GM19193 (cell line): ENCODE results near the gene ATP1A1.

Experiments used
- POLR2A ChIP-seq: IDR thresholded peaks from 4 replicates; pipeline ENCODE4 v1.6.1; 2011; ENCODE audit not compliant: insufficient read depth, insufficient read length; ENCODE audit errors: extremely low read depth

The ATP1A1 gene

DNA sequence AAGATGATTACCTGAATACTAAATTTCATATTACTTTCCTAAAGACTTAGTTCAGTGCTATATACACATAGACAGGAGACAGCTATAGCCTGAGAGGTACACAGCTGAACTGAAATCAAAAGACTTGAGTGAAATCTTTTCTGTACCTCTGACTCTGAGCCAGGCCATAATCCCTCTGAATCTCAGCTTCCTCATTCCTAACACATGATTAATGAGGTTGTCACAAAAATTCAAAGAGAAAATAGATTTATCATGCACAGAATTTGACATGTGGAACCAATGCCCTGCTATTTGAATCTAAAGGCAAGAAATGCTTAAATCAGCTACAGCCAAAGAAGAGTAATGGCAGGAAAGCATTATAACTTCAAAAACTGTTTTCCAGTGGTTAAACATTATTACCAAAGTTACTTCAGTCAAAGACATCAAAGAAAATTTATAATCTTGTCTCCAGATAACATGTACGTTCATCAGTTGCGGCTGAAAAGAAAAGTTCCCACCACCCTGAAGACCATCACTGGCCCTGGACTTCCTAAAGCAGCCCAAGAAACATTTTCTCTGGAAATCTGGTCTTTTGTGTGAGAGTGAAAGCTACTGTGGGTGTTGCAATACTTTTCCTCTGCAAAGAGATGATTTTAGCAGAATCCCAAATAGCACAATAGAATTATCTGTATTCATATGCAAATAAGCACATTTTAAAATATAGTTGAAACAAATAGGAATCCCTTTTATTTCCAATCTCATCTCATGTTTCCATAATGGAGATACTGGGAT, 13.8 kb upstream of the ATP1A1 start:
- TF ChIP-seq POLR2A = no peak

DNA sequence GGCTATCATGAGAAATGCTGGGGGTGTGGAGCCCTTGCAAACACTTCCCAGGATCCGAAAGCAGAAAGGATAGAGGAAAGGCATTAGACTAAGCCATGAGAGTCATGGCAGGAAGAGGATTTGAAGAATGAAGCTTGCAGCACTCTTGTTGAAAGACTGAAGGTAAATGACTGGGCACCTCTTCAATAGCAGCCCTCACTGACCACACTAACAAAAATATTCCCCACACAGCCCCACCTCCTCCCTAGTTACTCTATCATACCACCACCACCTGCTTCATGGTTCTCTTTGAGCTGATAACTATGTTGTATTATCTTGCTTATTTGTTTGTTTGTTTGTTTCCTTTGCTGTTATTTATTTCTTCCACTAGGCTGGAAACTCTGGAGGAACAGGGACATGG, 13.2 kb upstream of the ATP1A1 start:
- TF ChIP-seq POLR2A = no peak

DNA sequence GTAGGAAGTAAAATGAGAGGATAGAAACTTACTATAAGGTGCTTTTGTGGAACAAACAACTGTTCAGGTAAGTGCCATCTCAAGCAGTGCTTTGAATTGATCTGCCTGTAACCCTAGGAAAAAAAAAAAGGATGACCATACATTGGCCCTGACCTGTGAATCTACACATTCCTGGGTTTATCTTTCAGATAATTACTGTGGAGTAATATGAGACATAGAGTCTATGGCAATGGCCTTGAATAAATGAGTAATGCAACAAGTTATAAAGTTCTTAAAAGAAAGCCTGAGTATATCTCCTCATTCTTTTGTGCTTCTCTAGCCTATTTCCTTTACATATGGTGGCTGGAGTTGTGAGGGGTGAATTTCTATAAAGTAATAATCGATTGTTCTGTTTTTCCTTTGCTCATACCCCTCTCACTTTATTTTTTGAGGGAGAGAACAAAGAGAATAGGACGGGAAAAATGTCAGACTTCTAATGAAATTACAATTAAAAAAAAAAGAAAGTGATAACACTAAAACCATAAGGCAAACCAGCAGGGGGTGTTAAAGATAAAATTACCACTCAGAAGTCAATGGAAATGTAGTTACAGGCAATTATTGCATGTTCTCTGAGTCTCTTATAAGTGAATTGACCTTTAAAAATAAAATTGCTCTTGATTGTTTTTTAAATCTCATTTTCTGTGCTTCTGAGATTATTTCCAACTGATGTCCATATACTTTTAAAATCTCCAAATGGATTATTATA, 12.4 kb upstream of the ATP1A1 start:
- no peak for TF ChIP-seq POLR2A

DNA sequence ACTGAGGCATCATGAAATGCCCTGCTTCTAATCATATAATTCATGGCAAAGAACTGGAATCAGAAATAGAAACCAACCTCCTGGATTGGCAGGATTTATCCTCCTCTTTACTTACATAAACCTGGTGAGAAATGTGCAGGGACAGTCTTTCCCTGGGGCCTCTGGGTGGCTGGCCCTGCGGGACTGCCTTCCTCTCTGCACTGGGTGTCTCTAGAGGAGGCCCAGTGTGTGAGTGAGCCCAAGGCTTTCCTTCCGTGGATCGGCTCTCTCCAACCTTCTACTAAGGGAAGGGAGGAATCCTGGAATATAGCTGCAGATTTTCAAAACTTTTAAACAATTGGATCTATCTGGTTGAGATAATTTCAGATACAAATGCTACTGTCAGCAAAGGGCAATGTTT, 11.4 kb upstream of the ATP1A1 start:
- no peak for TF ChIP-seq POLR2A

DNA sequence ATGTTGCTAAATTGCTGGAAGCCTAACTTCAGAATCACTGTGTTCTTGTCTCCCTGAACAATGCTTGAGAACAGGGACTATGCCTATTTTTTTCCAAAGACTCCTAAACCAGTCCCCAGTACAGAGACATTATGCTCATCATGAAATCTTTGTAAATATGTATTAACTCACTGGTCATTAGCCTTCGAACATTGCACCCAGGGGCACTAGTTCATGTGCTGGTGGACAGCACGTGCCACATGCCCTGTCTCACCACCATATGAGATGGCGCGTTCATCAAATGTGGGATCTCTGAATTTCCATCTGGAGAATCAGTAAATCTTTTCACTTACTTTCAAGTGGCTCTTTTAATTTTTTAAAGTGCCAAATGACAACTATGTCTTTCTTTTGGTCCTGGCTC, 11.0 kb upstream of the ATP1A1 start:
- no peak for TF ChIP-seq POLR2A

DNA sequence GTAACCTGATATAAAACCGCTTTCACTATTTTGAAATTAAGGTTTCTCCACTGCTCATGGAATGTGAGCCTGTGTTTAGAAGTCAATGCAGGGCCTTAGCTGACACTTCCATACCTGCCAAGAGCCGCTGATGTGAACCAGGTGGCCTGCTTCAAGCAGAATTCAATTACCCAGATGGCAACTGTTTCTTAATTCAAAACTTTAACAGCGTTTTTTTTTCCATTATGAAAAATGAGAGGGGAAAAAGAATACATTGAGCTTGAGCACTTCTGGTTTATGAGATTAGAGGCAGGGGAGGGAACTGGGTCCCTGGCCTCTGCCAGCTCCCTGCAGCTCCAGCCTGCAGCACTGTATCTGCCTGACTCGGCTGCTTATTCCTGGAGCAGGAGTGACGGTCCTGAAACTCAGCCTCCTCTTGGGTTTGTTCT, 7.7 kb upstream of the ATP1A1 start:
- TF ChIP-seq POLR2A = no peak

DNA sequence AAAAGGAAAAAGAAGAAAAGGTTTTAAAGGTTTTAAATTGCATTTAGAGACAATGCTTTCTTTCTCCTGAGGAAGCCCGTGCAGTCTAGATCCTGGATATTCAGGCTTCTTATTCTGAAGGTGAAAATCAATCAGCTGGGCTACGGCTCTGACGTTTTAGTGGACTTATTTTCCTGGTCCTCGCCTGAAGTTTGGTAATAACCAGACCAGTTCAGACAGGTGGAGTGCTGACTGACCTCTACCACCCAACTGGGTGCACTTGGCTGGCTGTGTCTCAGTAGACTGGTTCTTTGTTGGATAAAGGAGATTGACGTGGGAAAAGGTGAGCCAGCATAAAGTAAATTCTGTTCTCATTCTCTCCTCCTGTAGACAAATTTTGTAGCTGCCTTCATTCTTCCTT, 7.2 kb upstream of the ATP1A1 start:
- no peak for TF ChIP-seq POLR2A

DNA sequence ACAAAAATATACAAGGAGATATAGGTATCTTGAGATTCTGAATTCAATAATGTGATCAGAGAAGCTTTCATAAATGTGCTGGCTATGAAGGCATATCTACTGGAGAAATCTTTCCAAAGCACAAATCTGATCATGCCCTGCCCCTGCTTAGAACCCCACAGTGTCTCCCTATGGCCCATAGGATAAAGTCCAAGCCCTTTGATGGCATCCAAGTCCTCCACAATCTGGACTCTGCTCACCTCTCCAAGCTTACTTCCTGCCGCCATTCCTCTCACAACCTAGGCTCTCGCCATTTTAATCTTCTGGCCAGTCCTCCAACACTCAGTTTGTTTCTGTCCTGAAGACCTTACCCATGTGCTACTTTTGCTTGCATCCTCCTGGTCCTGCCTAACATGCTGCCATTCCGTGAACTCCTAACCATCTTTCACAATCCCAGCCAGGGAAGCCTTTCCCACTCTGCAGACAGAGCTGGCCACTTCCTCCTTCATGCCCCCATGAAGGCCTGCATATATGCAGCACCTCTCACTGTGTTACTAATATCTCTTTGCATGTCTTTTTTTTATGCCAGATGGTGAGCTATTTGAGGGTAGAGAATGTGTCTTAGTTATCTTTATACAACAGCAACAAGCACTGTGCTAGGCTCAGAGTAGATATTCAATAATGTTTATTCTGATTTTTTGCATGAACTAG, 5.6 kb upstream of the ATP1A1 start:
- TF ChIP-seq POLR2A = no peak

DNA sequence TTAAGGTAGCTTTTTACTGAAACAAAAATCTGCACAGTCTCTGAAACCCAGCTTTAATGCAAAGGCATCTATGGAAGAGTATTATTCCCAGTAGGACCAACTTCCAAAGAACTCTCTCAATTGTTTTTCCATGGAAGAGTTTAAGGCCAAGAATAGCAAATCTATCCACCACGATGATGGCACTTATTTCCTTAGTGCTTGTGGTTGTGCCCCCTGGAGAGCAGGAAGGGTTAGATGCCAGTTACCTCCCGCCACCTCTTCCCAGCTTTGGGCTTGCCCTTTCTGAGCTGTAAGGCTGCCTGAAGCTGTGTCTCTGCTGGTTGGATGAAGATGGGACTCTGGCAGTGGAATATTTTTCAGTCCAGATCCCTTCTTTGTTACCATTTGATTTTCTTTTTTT, 4.8 kb upstream of the ATP1A1 start:
- TF ChIP-seq POLR2A = no peak

DNA sequence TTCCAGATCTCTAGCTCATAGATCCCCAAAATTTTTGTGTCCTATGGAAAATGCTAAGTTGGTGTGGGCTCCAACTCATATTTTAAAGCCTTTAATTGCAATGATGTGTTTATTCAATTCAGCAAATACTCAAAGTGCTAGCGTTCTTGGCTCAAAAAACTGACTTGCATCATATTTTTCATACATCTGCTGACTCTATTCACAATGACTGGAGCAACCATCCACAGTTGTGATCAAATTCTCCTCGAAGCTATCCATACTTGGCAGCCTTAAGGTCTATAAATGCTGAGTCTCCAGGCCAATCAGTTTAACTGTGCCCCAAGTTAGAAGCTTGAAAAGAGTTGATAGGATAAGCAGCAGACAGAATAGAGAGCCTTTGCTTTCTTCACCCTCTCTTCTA, 2.9 kb upstream of the ATP1A1 start:
- no peak for TF ChIP-seq POLR2A

DNA sequence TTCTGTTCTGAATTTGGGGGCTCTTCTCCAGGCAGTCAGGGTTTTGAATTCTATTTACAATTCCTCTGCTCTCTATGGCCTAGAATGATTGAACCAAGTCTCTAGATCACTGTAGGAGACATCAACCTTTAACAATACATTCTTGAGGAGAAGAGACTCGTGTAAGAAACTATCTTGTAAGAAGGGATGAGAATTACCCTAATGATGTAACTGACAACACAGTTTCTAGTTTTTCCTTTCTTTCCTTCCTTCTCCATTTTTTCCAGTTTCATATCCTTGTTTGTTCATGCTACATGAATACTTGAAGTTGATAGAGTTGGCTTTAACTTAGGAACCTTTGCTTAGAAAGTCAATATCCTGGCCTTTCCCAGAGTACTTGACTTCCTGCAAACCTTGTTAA, 1.3 kb upstream of the ATP1A1 start:
- no peak for TF ChIP-seq POLR2A

DNA sequence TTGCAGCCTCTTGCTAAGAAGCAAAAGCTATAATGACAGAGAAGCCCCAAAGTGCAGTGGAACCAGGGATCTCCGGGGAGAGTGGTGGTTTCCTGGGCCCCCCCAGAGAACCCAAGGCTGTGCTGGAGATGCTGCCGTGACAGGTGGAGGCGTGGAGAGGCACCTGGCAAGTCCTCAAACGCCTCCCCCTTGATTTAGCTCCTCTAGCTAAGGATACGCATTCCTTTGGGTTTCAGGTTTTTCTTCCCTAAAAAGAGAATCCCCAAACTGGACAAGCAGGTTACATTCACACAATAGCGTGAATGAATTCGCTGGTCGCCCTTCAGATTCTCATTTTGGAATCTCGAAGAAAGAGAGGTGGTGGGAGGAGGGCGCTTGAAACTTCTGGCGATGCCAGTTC, 853 bp upstream of the ATP1A1 start:
- TF ChIP-seq POLR2A = no peak

DNA sequence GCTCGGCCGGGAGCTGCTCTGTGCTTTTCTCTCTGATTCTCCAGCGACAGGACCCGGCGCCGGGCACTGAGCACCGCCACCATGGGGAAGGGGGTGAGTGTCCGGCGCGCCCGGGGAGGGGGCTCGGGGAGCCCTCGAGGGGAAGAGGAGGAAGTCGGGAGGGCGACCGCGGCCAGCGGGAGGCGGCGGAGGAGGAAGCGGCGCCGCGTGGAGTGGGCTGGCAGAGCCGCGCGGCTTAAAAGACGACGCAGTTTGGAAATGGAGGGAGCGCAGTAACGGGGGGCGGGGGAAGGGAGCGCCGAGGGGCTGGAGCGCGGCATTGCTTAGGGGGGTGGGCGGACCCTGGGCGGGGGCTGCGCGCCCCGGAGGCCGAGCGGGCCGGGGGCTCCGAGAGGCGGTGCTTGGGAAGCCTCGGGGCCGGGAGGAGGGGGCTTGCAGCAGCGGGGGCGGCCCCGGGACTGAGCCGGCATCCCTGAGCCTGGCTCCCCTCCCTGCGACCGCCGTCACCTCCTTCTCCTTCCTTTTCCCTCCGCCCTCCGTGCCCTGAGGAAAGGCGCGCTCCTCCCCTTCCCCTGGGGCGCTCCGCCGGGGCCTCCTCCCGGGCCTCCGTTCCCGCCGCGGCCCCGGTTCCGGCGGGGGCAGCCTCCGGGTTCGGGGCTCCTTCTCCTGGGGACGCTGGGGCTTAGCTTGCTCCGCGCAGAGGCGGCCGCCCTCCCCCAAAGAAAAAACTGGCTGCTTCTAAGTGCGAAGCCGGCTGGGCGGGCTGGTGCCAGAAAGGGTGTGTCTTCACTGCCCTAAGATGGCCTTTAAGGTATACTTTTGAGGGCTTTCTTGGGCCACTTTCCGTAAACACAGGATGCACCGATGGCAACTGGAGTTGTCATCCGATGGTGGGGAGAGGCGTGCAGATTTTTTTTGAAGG, 648 bp downstream of the ATP1A1 start:
- no peak for TF ChIP-seq POLR2A

DNA sequence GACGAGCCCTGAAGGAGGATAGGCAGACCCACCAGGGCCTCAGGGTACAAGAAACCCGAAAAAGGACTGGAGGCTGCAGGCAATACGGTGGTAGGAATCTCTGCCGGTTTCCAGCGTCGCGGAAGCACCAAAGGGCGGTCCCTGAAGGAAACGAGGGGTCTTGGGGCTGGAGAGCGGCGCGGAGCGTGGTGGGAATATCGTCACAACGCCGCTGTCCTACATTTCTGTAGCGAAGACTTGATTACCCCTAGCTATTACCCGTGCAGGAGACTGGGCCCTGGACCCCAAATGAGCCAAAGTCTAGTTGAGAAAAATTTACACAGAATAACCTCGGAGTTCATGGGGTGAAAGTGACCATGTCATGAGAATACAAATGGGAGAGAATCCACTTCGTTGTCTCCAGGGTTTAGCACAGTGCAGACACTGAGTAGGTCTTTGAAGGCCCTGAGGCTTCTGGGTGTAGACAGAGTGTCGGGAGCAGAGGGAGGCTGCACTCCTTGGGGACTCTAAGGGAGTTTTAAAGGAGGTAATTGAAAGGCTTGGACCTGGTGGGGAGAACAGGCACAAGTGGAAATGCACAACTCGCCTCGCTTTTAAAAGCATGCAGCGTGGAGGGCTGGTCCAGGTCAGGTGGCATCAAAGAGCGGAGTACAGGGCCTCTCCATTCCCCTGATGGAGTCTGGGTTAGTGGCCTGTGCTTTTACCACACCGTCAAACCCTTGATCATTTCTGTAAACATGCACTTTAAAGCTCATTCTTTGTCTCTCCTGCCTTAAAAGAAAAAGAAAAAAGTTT, 1.5 kb downstream of the ATP1A1 start:
- TF ChIP-seq POLR2A = no peak
